Measurements from ENCODE around the gene FADS1. TPM values are rescaled to one million over a fixed set of nuclear protein-coding genes. Genes with fewer than 3 reads are reported as not detected.

FADS1 gene
- total and polyA plus RNA-seq, 2 of the 13 experiments (the other 11 are each of a cell fraction or from before 2014, with no cell fraction given), result 91.8 to 108 TPM

DNA sequence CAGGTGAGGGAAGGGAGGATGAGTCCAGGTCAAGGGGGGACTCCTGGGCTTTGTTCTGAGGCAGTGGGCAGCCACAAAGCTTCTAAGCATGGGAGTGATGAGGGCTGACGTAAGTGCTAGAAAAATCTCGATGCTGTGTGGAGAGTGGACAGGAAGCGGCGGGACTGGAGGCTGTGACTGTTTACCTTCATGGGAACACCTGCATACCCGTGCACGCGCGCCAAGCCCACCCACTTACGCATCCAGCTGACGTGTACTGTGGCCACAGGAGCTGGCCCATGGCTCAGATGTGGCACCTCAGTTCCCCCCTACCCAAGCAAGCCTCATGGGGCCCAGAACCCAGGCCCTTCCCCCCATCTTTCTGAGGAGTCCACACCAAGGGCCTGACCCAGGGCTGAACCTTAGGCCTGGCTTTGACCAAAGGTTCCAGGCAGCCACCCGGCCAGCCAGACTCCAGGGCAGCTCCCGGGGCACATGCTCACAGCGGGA, 50.4 kb downstream of the FADS1 start (continued):
- TF ChIP-seq MYNN (CRISPR knock-in tag; IDR thresholded peaks at IDR 0.05; ENCODE audit: low read depth) (no peak), HOXA3 (CRISPR knock-in tag; IDR thresholded peaks at IDR 0.05) (peak; percentile 47; the same call in 1 of the 2 replicates)
- TF ChIP-seq, protein P1, sequence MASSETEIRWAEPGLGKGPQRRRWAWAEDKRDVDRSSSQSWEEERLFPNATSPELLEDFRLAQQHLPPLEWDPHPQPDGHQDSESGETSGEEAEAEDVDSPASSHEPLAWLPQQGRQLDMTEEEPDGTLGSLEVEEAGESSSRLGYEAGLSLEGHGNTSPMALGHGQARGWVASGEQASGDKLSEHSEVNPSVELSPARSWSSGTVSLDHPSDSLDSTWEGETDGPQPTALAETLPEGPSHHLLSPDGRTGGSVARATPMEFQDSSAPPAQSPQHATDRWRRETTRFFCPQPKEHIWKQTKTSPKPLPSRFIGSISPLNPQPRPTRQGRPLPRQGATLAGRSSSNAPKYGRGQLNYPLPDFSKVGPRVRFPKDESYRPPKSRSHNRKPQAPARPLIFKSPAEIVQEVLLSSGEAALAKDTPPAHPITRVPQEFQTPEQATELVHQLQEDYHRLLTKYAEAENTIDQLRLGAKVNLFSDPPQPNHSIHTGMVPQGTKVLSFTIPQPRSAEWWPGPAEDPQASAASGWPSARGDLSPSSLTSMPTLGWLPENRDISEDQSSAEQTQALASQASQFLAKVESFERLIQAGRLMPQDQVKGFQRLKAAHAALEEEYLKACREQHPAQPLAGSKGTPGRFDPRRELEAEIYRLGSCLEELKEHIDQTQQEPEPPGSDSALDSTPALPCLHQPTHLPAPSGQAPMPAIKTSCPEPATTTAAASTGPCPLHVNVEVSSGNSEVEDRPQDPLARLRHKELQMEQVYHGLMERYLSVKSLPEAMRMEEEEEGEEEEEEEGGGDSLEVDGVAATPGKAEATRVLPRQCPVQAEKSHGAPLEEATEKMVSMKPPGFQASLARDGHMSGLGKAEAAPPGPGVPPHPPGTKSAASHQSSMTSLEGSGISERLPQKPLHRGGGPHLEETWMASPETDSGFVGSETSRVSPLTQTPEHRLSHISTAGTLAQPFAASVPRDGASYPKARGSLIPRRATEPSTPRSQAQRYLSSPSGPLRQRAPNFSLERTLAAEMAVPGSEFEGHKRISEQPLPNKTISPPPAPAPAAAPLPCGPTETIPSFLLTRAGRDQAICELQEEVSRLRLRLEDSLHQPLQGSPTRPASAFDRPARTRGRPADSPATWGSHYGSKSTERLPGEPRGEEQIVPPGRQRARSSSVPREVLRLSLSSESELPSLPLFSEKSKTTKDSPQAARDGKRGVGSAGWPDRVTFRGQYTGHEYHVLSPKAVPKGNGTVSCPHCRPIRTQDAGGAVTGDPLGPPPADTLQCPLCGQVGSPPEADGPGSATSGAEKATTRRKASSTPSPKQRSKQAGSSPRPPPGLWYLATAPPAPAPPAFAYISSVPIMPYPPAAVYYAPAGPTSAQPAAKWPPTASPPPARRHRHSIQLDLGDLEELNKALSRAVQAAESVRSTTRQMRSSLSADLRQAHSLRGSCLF (CRISPR knock-in tag; IDR thresholded peaks at IDR 0.05; ENCODE audit: borderline replicate concordance), result no peak

DNA sequence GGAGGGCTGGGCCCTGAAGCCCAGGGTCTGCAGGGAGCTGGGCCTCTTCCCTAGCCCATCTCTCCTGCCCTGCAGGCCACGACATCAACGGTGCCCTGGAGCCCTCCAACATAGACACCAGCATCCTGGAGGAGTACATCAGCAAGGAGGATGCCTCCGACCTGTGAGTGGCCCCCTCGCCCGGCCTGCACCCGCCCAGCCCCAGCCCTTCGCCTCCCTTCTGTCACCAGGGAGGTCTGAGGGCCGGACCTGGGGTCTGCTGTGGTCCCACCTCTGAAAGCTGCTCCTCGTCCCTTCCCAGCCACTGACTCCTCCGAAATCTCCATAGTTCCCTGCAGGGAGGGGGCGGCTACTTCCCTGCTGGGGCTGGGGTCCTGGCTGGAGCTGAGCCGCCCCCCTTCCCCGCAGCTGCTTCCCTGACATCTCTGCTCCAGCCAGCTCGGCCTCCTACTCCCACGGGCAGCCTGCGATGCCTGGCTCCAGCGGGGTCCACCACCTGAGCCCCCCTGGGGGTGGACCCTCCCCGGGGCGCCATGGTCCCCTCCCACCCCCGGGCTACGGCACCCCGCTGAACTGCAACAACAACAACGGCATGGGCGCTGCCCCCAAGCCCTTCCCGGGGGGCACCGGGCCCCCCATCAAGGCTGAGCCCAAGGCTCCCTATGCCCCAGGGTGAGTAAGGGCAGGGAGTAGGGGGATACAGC, 51.1 kb downstream of the FADS1 start:
- in situ Hi-C loops (cut with HindIII; ENCODE audit: extremely low pct_ligation_motif_present, low pct_unique_long_range_greater_than_20kb) (no loop called here), intact Hi-C loops (cut with micrococcal nuclease; ENCODE audit: unreplicated experiment) (no loop called here)
- Histone ChIP-seq H3K9ac (ENCODE audit: insufficient read depth, low read depth, low read length) (no peak overlapping the region), H3K27ac (ENCODE audit: extremely low read length, insufficient read depth, low read length) (peak overlapping the region; percentile 39), H3K4me2 (ENCODE audit: low read depth, low read length) (no peak overlapping the region), H3K36me3 (replicated peaks in 1 of 2; ENCODE audit: control insufficient read depth in 1 of 2, insufficient read depth in 2 of 2, low read length in 2 of 2) (no peaks in the 10 kb centered on the region; a peak in 1 of 5 replicates), H4K20me1 (ENCODE audit: insufficient read depth, low read length) (0 out of 2 replicates have a peak, but pooled peaks cover 2% of the 10 kb centered on the region), H3K9me3 (ENCODE audit: low read length) (no peaks in the 10 kb centered on the region), H2AFZ (ENCODE audit: low read length) (no peak overlapping the region), H3K27me3 (ENCODE audit: control insufficient read depth in 1 of 2, insufficient read depth in 2 of 2, low read length in 2 of 2) (no peaks in the 10 kb centered on the region), H3K79me2 (ENCODE audit: insufficient read depth, low read length) (peaks cover 4% of the 10 kb centered on the region), H3K4me1 (ENCODE audit: insufficient read depth, low read length) (peaks cover 59% of the 10 kb centered on the region), H3K4me3 (replicated peaks in 1 of 3; ENCODE audit: insufficient read depth in 1 of 3, low read depth in 2 of 3, low read length in 3 of 3) (no peak overlapping the region)
- POLR2A ChIA-PET, result interaction anchor here (0.5 to 5.5 kb wide), 2 partner anchors 9 to 51 kb away, joined by 3 to 92 read pairs; partner anchors contain the start of gene FADS1
- ATAC-seq, result no peak
- no peak for DNase-seq (ENCODE audit: low spot score)
- CTCF ChIA-PET (ENCODE audit: low intra/inter-chr PET ratio, low total read pairs), result interaction anchor here (0.9 kb wide), 1 partner anchor 14 kb away, joined by 3 read pairs; no protein-coding TSS in a partner anchor
- WGBS (ENCODE audit: low lambda C conversion rate), result 96% methylated on average over 16 of the region's 26 CpGs
- no TSS peak for BruUV-seq (replicated peaks)
- no peak for FAIRE-seq
- no peak for TF ChIP-seq ZNF737 (CRISPR knock-in tag; IDR thresholded peaks at IDR 0.05; ENCODE audit: borderline replicate concordance)
- TF ChIP-seq FOSL1 (CRISPR knock-in tag; IDR thresholded peaks at IDR 0.05; ENCODE audit: borderline replicate concordance), result no peak
- no peak for TF ChIP-seq ZNF570 (CRISPR knock-in tag; IDR thresholded peaks at IDR 0.05; ENCODE audit: borderline replicate concordance)
- no peak for TF ChIP-seq NR2F6 (IDR thresholded peaks at IDR 0.05)
- no peak for TF ChIP-seq NR2F6 (CRISPR knock-in tag; IDR thresholded peaks at IDR 0.05)
- no peak for TF ChIP-seq E2F5 (CRISPR knock-in tag; conservative IDR thresholded peaks at IDR 0.05)
- no peak for TF ChIP-seq U2AF2 (IDR thresholded peaks at IDR 0.05; ENCODE audit: low read depth, low read length)
- TF ChIP-seq ZHX1 (CRISPR knock-in tag; IDR thresholded peaks at IDR 0.05; ENCODE audit: low read depth), result no peak
- no peak for TF ChIP-seq ATF1 (CRISPR knock-in tag; IDR thresholded peaks at IDR 0.05)
- no peak for TF ChIP-seq GATA4 (IDR thresholded peaks at IDR 0.05; ENCODE audit: borderline replicate concordance, low read depth)
- TF ChIP-seq ZNF296 (CRISPR knock-in tag; conservative IDR thresholded peaks at IDR 0.05), result no peak

Data from HepG2 (cell line).